Activated CD8-positive, alpha-beta T cell treated with anti-CD3 and anti-CD28 coated beads, Interleukin-2, amount 10 ng/mL, durations not matched to agents 7 days and 5 days (primary cell): ENCODE data around the gene TATDN2. TPM values are rescaled to one million over a fixed set of nuclear protein-coding genes. Genes with fewer than 3 reads are reported as not detected.

ENCODE experiments used
- ATAC-seq: fragments of 150-1000 bp; cut with Tn5 transposase; one replicate; pipeline ENCODE4 v1.10.0; 2021; ENCODE audit warnings: moderate library complexity
- CTCF ChIA-PET: fragments of 350-600 bp; sonication (Branson Sonifier 250); formaldehyde crosslinking; loops from one replicate; lab custom pipeline; 2021; ENCODE audit warnings: antibody characterized with exemption; lab: Charles Lee
- POLR2A ChIA-PET: fragments of 350-600 bp; sonication (Branson Sonifier 250); formaldehyde crosslinking; loops from one replicate; lab custom pipeline; 2021; ENCODE audit warnings: antibody characterized with exemption; lab: Charles Lee
- DNase-seq: peaks from one replicate; pipeline ENCODE4 v3.0.0-alpha.2; 2020
- H3K27ac Mint-ChIP-seq: one replicate; pipeline ENCODE4 v1.8.0; 2021; ENCODE audit warnings: mild to moderate bottlenecking, mixed read lengths
- H3K27me3 Mint-ChIP-seq: one replicate; pipeline ENCODE4 v1.8.0; 2021; ENCODE audit warnings: low read depth, mixed read lengths
- H3K36me3 Mint-ChIP-seq: one replicate; pipeline ENCODE4 v1.8.0; 2021; ENCODE audit warnings: low read depth, mixed read lengths
- H3K4me1 Mint-ChIP-seq: one replicate; pipeline ENCODE4 v1.8.0; 2021; ENCODE audit warnings: low read depth, mixed read lengths
- H3K4me3 Mint-ChIP-seq: one replicate; pipeline ENCODE4 v1.8.0; 2021; ENCODE audit warnings: mild to moderate bottlenecking, mixed read lengths
- H3K9me3 Mint-ChIP-seq: one replicate; pipeline ENCODE4 v1.8.0; 2022; ENCODE audit warnings: mixed read lengths; ENCODE audit not compliant: insufficient read depth
- total RNA-seq, 2 experiments: library from RNA; stranded (reverse); gene quantifications; one replicate each; pipeline ENCODE4 v1.2.3, GENCODE V29; 2021

TATDN2 gene
- total RNA-seq, 2 experiments from 2014 or later = 57.0 to 61.6 TPM

DNA sequence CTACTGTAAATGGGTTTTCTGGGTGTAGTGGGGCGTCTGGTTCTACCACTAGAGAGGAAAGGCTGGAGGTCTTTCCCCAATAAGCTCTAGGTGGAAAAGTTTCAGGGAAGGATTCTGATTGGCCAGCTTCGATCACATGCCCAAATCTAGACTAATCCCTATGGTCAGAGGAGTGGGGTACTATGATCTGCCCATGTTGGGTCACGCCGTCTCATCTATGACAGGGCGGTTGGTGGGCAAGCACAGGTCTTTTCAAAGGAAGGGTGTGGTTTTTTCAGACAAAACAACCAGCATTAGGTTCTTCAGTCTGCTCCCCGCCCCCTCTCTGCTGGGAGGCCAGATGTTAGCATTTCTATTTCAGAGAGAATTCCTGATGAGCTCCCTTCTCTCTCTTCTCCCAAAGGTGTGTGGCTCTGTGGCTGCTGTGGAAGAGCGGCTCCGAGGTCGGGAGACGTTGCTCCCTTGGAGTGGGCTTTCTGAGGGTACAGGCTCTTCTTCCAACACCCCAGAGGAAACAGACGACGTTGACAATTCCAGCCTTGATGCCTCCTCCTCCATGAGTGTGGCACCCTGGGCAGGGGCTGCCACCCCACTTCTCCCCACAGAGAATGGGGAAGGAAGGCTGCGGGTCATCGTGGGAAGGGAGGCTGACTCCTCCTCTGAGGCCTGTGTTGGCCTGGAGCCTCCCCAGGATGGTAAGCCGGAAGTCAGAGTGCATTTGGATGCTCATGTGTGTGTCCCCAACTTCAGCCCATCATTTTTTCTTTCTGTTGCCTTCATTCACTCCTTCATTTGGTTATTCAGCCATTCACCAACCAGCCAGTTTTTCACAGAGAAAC is 9.7 kb upstream of the TATDN2 start:
- peak overlapping the region; percentile 91 for H3K27ac Mint-ChIP-seq
- peaks cover 51% of the 10 kb centered on the region for H3K4me1 Mint-ChIP-seq
- H3K36me3 Mint-ChIP-seq = peaks cover 36% of the 10 kb centered on the region
- ChIA-PET CTCF (interaction anchor here (0.7 to 1.9 kb wide), 5 partner anchors 10 to 97 kb away, joined by 3 to 7 read pairs (median 3); partner anchors contain the start of genes TATDN2 and VHL), POLR2A (interaction anchor here (0.6 to 2.2 kb wide), 3 partner anchors 9 to 208 kb away, joined by 4 to 9 read pairs (median 4); partner anchors contain the start of gene TATDN2)
- H3K4me3 Mint-ChIP-seq = peak overlapping the region; percentile 26
- no peaks in the 10 kb centered on the region for H3K27me3 Mint-ChIP-seq
- DNase-seq (peak; percentile 68), ATAC-seq (peak; percentile 39)
- H3K9me3 Mint-ChIP-seq = peaks cover 12% of the 10 kb centered on the region

- Mint-ChIP-seq H3K27me3 (no peaks in the 10 kb centered on the region), H3K4me3 (no peak overlapping the region), H3K4me1 (peaks cover 51% of the 10 kb centered on the region), H3K27ac (peak overlapping the region; percentile 43), H3K9me3 (peaks cover 31% of the 10 kb centered on the region), H3K36me3 (peaks cover 54% of the 10 kb centered on the region)
- no peak for DNase-seq
- ChIA-PET CTCF (interaction anchor here (2.6 kb wide), 1 partner anchor 17 kb away, joined by 10 read pairs; no protein-coding TSS in a partner anchor), POLR2A (interaction anchor here (1.9 kb wide), 1 partner anchor 37 kb away, joined by 4 read pairs; no protein-coding TSS in a partner anchor)
- no peak for ATAC-seq
Measured at GRCh38 chr3:10240799-10241198, 7.5 kb upstream of the TATDN2 start.

GRCh38 chr3:10242182-10243065 is 5.8 kb upstream of the TATDN2 start:
- Mint-ChIP-seq H3K4me1 (peaks cover 49% of the 10 kb centered on the region), H3K27me3 (no peaks in the 10 kb centered on the region), H3K36me3 (peaks cover 48% of the 10 kb centered on the region), H3K27ac (peak overlapping the region; percentile 95), H3K4me3 (peak overlapping the region; percentile 64), H3K9me3 (peaks cover 29% of the 10 kb centered on the region)
- DNase-seq = peak; percentile 93
- ChIA-PET POLR2A (interaction anchor here (0.6 to 1.9 kb wide), 11 partner anchors 10 to 256 kb away, joined by 3 to 7 read pairs (median 4); partner anchors contain the start of genes EMC3 and VHL), CTCF (interaction anchor here (0.9 to 2.6 kb wide), 6 partner anchors 19 to 57 kb away, joined by 3 to 10 read pairs (median 4); no protein-coding TSS in a partner anchor)
- ATAC-seq = peak; percentile 92

DNA sequence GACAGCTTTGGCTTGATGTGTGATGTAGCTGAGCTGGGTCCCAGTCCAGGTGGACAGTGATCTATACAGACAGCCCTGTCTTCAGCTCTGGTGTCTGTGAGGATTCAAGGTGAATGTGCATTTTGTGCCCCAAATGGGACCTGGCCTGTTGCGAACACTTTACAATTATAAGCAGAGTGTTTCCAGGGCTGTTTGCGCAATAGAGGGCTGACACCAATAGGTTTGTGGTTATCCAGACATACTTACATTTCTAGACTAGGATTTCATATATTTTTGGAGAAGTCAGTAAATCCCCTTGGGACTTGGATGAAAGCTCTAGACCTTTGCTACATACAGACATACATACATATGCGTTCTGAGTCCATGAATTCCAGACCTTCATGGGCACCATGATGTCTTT is 4.2 kb upstream of the TATDN2 start:
- peaks cover 42% of the 10 kb centered on the region for H3K4me1 Mint-ChIP-seq
- H3K36me3 Mint-ChIP-seq = peaks cover 46% of the 10 kb centered on the region
- CTCF ChIA-PET = interaction anchor here (1.5 kb wide), 1 partner anchor 20 kb away, joined by 6 read pairs; no protein-coding TSS in a partner anchor
- no peak overlapping the region for H3K4me3 Mint-ChIP-seq
- POLR2A ChIA-PET = interaction anchor here (1.0 kb wide), 1 partner anchor 13 kb away, joined by 3 read pairs; no protein-coding TSS in a partner anchor
- H3K9me3 Mint-ChIP-seq = peaks cover 22% of the 10 kb centered on the region
- ATAC-seq (no peak), DNase-seq (no peak)
- no peak overlapping the region for H3K27ac Mint-ChIP-seq
- no peaks in the 10 kb centered on the region for H3K27me3 Mint-ChIP-seq

DNA sequence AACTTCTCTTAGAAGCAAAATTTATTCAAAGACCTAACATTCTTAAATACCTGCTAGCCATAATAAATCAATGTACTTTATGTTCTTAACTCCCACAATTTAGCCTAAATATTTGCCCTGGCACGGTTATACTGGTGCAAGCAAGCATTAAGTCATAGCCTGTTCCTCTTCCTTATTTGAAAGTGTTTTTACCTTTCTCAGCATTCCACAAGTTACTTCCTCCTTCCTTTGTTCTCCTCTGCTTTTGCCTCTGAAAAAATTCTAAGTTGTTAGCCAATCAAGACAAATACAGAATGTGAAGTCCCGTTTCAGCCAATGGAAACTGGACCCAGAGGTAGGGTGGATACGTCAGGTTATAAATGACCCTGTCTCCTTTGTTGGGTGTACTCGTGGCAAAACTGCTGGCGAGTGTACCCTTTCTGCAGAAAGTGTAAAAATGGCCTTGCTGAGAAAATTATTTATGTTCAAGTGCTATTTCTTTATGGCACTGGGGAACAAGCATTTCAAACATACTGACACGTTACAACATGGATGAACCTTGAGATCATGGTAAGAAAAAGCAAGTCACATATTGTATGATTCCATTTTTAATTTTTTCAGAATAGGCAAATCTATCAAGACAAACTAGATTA is 3.1 kb upstream of the TATDN2 start:
- Mint-ChIP-seq H3K9me3 (peaks cover 22% of the 10 kb centered on the region), H3K4me1 (peaks cover 45% of the 10 kb centered on the region), H3K27me3 (no peaks in the 10 kb centered on the region), H3K4me3 (no peak overlapping the region), H3K36me3 (peaks cover 49% of the 10 kb centered on the region), H3K27ac (no peak overlapping the region)
- CTCF ChIA-PET = no interaction called here
- no peak for DNase-seq
- POLR2A ChIA-PET = no interaction called here
- ATAC-seq = no peak

GRCh38 chr3:10247679-10248183 is 528 bp upstream of the TATDN2 start:
- H3K4me3 Mint-ChIP-seq = peak overlapping the region; percentile 73
- ChIA-PET CTCF (interaction anchor here (0.7 to 3.7 kb wide), 5 partner anchors 10 to 527 kb away, joined by 3 to 22 read pairs (median 3); partner anchors contain the start of gene CRELD1), POLR2A (interaction anchor here (0.7 to 1.8 kb wide), 14 partner anchors 9 to 515 kb away, joined by 3 to 12 read pairs (median 4); partner anchors contain the start of genes SEC13 and VHL)
- ATAC-seq (no peak), DNase-seq (no peak)
- peaks cover 22% of the 10 kb centered on the region for H3K9me3 Mint-ChIP-seq
- H3K27me3 Mint-ChIP-seq = no peaks in the 10 kb centered on the region
- H3K27ac Mint-ChIP-seq = peak overlapping the region; percentile 95
- H3K4me1 Mint-ChIP-seq = peaks cover 44% of the 10 kb centered on the region
- H3K36me3 Mint-ChIP-seq = peaks cover 64% of the 10 kb centered on the region

GRCh38 chr3:10248984-10249748 is 907 bp downstream of the TATDN2 start:
- peaks cover 18% of the 10 kb centered on the region for H3K9me3 Mint-ChIP-seq
- H3K27me3 Mint-ChIP-seq = no peaks in the 10 kb centered on the region
- H3K27ac Mint-ChIP-seq = peak overlapping the region; percentile 90
- ChIA-PET CTCF (interaction anchor here (1.0 to 3.7 kb wide), 4 partner anchors 11 to 26 kb away, joined by 3 to 22 read pairs (median 8); no protein-coding TSS in a partner anchor), POLR2A (interaction anchor here (1.1 to 1.8 kb wide), 6 partner anchors 10 to 59 kb away, joined by 3 to 12 read pairs (median 8); no protein-coding TSS in a partner anchor)
- H3K36me3 Mint-ChIP-seq = peaks cover 70% of the 10 kb centered on the region
- ATAC-seq (peak; percentile 13), DNase-seq (peak; percentile 69)
- peak overlapping the region; percentile 89 for H3K4me3 Mint-ChIP-seq
- H3K4me1 Mint-ChIP-seq = peaks cover 47% of the 10 kb centered on the region

DNA sequence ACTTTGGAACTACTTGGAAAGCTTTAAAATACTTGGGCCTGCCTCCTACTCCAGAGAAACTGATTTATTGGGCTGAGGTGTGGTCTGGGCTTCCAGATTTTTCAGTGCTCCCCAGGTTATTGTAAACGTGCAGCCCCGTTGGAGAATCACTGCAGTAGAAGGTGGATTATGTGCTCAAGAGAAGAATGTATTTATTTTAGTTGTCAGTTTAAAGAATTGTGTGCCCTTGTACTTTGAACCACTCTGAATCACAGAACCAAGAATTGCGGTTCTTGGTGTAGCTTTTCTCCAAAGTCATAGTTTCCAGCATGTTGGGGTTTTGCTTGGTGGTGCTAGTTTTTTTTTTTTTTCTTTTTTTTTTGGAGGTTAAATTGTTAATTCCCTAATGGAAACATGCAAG is 1.6 kb downstream of the TATDN2 start:
- POLR2A ChIA-PET = interaction anchor here (1.1 kb wide), 1 partner anchor 60 kb away, joined by 3 read pairs; no protein-coding TSS in a partner anchor
- ATAC-seq (no peak), DNase-seq (no peak)
- peak overlapping the region; percentile 90 for H3K27ac Mint-ChIP-seq
- peaks cover 71% of the 10 kb centered on the region for H3K36me3 Mint-ChIP-seq
- H3K9me3 Mint-ChIP-seq = peaks cover 13% of the 10 kb centered on the region
- CTCF ChIA-PET = interaction anchor here (1.3 to 3.7 kb wide), 4 partner anchors 12 to 133 kb away, joined by 3 to 22 read pairs (median 8); no protein-coding TSS in a partner anchor
- no peaks in the 10 kb centered on the region for H3K27me3 Mint-ChIP-seq
- H3K4me3 Mint-ChIP-seq = peak overlapping the region; percentile 89
- peaks cover 53% of the 10 kb centered on the region for H3K4me1 Mint-ChIP-seq

DNA sequence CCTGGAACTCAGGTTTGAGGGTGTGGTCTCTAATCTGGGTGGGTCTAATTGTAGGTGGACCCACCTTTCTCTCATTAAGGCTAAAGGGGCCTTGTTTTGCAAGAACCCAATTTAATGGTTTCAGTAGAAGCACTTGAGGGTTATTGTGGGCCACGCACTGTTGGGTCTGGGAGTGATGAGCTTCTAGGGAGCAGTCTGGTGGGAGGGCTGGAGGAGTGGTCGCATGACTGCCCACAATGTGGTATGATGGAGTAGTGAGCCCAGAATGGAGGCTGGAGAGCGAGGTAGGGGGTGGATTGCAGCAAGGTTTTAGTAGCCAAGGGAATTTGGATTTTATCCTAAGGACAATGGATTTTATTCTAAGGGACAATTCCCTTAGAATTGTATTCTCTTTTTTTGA is 2.7 kb downstream of the TATDN2 start:
- ChIA-PET CTCF (interaction anchor here (1.3 to 3.7 kb wide), 2 partner anchors 13 to 134 kb away, joined by 3 to 22 read pairs; no protein-coding TSS in a partner anchor), POLR2A (no interaction called here)
- Mint-ChIP-seq H3K9me3 (peaks cover 3% of the 10 kb centered on the region), H3K36me3 (peaks cover 72% of the 10 kb centered on the region), H3K4me3 (peak overlapping the region; percentile 89), H3K27ac (peak overlapping the region; percentile 90), H3K4me1 (peaks cover 62% of the 10 kb centered on the region), H3K27me3 (no peaks in the 10 kb centered on the region)
- ATAC-seq = no peak
- no peak for DNase-seq

GRCh38 chr3:10253731-10254130 is 5.5 kb downstream of the TATDN2 start:
- H3K4me3 Mint-ChIP-seq = no peak overlapping the region
- H3K36me3 Mint-ChIP-seq = peaks cover 74% of the 10 kb centered on the region
- H3K27ac Mint-ChIP-seq = peak overlapping the region; percentile 4
- H3K9me3 Mint-ChIP-seq = no peaks in the 10 kb centered on the region
- H3K4me1 Mint-ChIP-seq = peaks cover 63% of the 10 kb centered on the region
- ATAC-seq (no peak), DNase-seq (no peak)
- POLR2A ChIA-PET = no interaction called here
- no peaks in the 10 kb centered on the region for H3K27me3 Mint-ChIP-seq
- CTCF ChIA-PET = interaction anchor here (2.2 kb wide), 1 partner anchor 10 kb away, joined by 14 read pairs; no protein-coding TSS in a partner anchor
